Measurements from ENCODE around the gene SURF4. TPM values are rescaled to one million over a fixed set of nuclear protein-coding genes. Genes with fewer than 3 reads are reported as not detected.
"Not testable (repeated sequence)": the region's sequence is repeated elsewhere in the genome, so short reads cannot be mapped to it uniquely, and the experiment has no call there.

The SURF4 gene
- total RNA-seq, 1 donor = 392 TPM

- DNase-seq (ENCODE audit: insufficient read length, low spot score, missing footprints) = peak; percentile 18
- Histone ChIP-seq H3K4me3 (ENCODE audit: insufficient read depth, low read length) (no peak overlapping the region), H3K4me1 (ENCODE audit: insufficient read depth, low read length) (peaks cover 8% of the 10 kb centered on the region), H2AFZ (ENCODE audit: low read length) (no peak overlapping the region), H3K27me3 (ENCODE audit: insufficient read depth, low read length) (no peaks in the 10 kb centered on the region), H3K36me3 (ENCODE audit: insufficient read depth, low read length) (peaks cover 60% of the 10 kb centered on the region), H4K20me1 (ENCODE audit: insufficient read depth, low read length) (peaks cover 9% of the 10 kb centered on the region), H3K27ac (ENCODE audit: low read depth, low read length) (no peak overlapping the region), H3K4me2 (ENCODE audit: insufficient read depth, low read length) (no peak overlapping the region), H3K9me3 (ENCODE audit: low read depth, low read length) (no peaks in the 10 kb centered on the region), H3K79me2 (ENCODE audit: insufficient read depth, low read length) (peaks cover 12% of the 10 kb centered on the region)
- no peak for TF ChIP-seq CTCF (IDR thresholded peaks at IDR 0.05; ENCODE audit: extremely low read depth, low read depth, low read length)
These were observed 34.9 kb downstream of the SURF4 start for GRCh38 chr9:133340916-133341315.

GRCh38 chr9:133340256-133340655 is 35.6 kb downstream of the SURF4 start:
- peaks cover 54% of the 10 kb centered on the region for H3K36me3 ChIP-seq (ENCODE audit: insufficient read depth, low read length)
- no peaks in the 10 kb centered on the region for H3K9me3 ChIP-seq (ENCODE audit: low read depth, low read length)
- peaks cover 12% of the 10 kb centered on the region for H3K79me2 ChIP-seq (ENCODE audit: insufficient read depth, low read length)
- peaks cover 9% of the 10 kb centered on the region for H3K4me1 ChIP-seq (ENCODE audit: insufficient read depth, low read length)
- no peak overlapping the region for H3K4me3 ChIP-seq (ENCODE audit: insufficient read depth, low read length)
- no peak for DNase-seq (ENCODE audit: insufficient read length, low spot score, missing footprints)
- H4K20me1 ChIP-seq (ENCODE audit: insufficient read depth, low read length) = peaks cover 3% of the 10 kb centered on the region
- no peak overlapping the region for H3K27ac ChIP-seq (ENCODE audit: low read depth, low read length)
- TF ChIP-seq CTCF (IDR thresholded peaks at IDR 0.05; ENCODE audit: extremely low read depth, low read depth, low read length) = no peak
- no peak overlapping the region for H3K4me2 ChIP-seq (ENCODE audit: insufficient read depth, low read length)
- H2AFZ ChIP-seq (ENCODE audit: low read length) = no peak overlapping the region
- H3K27me3 ChIP-seq (ENCODE audit: insufficient read depth, low read length) = no peaks in the 10 kb centered on the region

- H3K27me3 ChIP-seq (ENCODE audit: insufficient read depth, low read length) = no peaks in the 10 kb centered on the region
- H3K27ac ChIP-seq (ENCODE audit: low read depth, low read length) = no peak overlapping the region
- no peak for DNase-seq (ENCODE audit: insufficient read length, low spot score, missing footprints)
- H3K4me3 ChIP-seq (ENCODE audit: insufficient read depth, low read length) = no peak overlapping the region
- H4K20me1 ChIP-seq (ENCODE audit: insufficient read depth, low read length) = peaks cover 3% of the 10 kb centered on the region
- H3K79me2 ChIP-seq (ENCODE audit: insufficient read depth, low read length) = peaks cover 14% of the 10 kb centered on the region
- no peak for TF ChIP-seq CTCF (IDR thresholded peaks at IDR 0.05; ENCODE audit: extremely low read depth, low read depth, low read length)
- peaks cover 48% of the 10 kb centered on the region for H3K36me3 ChIP-seq (ENCODE audit: insufficient read depth, low read length)
- H3K4me1 ChIP-seq (ENCODE audit: insufficient read depth, low read length) = peaks cover 14% of the 10 kb centered on the region
- no peaks in the 10 kb centered on the region for H3K9me3 ChIP-seq (ENCODE audit: low read depth, low read length)
- H3K4me2 ChIP-seq (ENCODE audit: insufficient read depth, low read length) = no peak overlapping the region
- no peak overlapping the region for H2AFZ ChIP-seq (ENCODE audit: low read length)
These were observed 36.2 kb downstream of the SURF4 start for GRCh38 chr9:133339641-133340040.

GRCh38 chr9:133335924-133336811 is 39.7 kb downstream of the SURF4 start, which contains the start of gene SURF6:
Gene SURF6, minus strand, starts transcription at chr9:133336188. Its CDS starts 56 bp downstream, at chr9:133336132.
- Histone ChIP-seq H3K4me3 (ENCODE audit: insufficient read depth, low read length) (peak within 1 kb of the TSS; percentile 99), H3K79me2 (ENCODE audit: insufficient read depth, low read length) (peaks cover 31% of the 10 kb centered on the region), H3K4me1 (ENCODE audit: insufficient read depth, low read length) (peaks cover 14% of the 10 kb centered on the region), H2AFZ (ENCODE audit: low read length) (peak within 1 kb of the TSS; percentile 85), H3K4me2 (ENCODE audit: insufficient read depth, low read length) (peak within 1 kb of the TSS; percentile 89), H4K20me1 (ENCODE audit: insufficient read depth, low read length) (peaks cover 18% of the 10 kb centered on the region), H3K36me3 (ENCODE audit: insufficient read depth, low read length) (peaks cover 55% of the 10 kb centered on the region), H3K27me3 (ENCODE audit: insufficient read depth, low read length) (no peaks in the 10 kb centered on the region), H3K27ac (ENCODE audit: low read depth, low read length) (peak within 1 kb of the TSS; percentile 69), H3K9me3 (ENCODE audit: low read depth, low read length) (no peaks in the 10 kb centered on the region)
- no peak for TF ChIP-seq CTCF (IDR thresholded peaks at IDR 0.05; ENCODE audit: extremely low read depth, low read depth, low read length)
- DNase-seq (ENCODE audit: insufficient read length, low spot score, missing footprints) = peak; percentile 98

GRCh38 chr9:133334888-133335287 is 41.0 kb downstream of the SURF4 start:
- H3K4me3 ChIP-seq (ENCODE audit: insufficient read depth, low read length) = peak overlapping the region; percentile 99
- peaks cover 31% of the 10 kb centered on the region for H3K79me2 ChIP-seq (ENCODE audit: insufficient read depth, low read length)
- H3K4me1 ChIP-seq (ENCODE audit: insufficient read depth, low read length) = peaks cover 14% of the 10 kb centered on the region
- not testable (repeated sequence) for H3K9me3 ChIP-seq (ENCODE audit: low read depth, low read length); DNase-seq (ENCODE audit: insufficient read length, low spot score, missing footprints); H3K27me3 ChIP-seq (ENCODE audit: insufficient read depth, low read length); H2AFZ ChIP-seq (ENCODE audit: low read length)
- peaks cover 21% of the 10 kb centered on the region for H4K20me1 ChIP-seq (ENCODE audit: insufficient read depth, low read length)
- H3K36me3 ChIP-seq (ENCODE audit: insufficient read depth, low read length) = peaks cover 54% of the 10 kb centered on the region
- peak overlapping the region; percentile 89 for H3K4me2 ChIP-seq (ENCODE audit: insufficient read depth, low read length)
- peak overlapping the region; percentile 69 for H3K27ac ChIP-seq (ENCODE audit: low read depth, low read length)

Measured in osteoblast (primary cell).